ENCODE results near the gene RASL12.

Gene RASL12

DNA sequence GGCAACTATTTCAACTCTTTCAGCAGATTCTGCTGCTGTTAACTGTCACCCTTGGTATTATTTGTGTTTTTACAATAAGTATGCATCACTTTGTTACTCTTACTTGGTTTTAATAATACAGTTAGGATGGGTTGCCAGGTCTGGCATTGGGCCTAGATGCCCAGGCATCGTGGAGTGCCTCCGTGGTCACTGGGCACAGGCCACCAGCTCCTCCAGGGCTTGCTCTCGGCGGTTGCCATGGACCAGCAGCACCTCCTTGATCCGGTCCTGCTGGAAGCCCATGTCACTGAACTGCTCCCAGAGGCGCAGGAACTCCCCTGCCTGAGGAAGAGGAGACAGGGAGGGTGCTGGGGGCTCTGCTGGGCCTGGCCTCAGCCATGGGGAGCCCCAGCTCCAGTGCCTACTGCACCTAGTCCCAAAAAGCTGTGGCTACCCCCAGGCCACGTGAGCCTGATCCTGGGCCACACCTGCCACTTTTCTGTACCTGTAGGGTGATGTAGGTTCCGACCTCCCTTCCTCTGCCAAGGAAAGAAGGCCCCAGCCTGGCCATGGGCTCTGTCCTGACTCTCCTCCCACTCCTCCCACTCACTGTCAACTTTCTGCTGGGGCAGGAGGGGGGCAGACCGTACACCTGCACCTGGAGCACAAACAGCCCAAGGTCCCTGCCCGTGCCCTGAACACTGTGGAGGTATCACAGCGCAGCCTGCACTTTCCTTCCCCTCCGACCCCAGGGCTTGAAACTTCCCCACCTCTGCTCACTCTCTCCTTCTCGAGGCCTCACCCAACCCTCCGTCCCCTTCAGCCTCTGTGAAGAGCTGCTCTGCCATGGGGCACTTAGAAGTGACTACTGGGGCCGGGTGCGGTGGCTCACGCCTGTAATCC is 25.4 kb upstream of the RASL12 start:
- DNase-seq (ENCODE audit: low read depth) = no peak

DNA sequence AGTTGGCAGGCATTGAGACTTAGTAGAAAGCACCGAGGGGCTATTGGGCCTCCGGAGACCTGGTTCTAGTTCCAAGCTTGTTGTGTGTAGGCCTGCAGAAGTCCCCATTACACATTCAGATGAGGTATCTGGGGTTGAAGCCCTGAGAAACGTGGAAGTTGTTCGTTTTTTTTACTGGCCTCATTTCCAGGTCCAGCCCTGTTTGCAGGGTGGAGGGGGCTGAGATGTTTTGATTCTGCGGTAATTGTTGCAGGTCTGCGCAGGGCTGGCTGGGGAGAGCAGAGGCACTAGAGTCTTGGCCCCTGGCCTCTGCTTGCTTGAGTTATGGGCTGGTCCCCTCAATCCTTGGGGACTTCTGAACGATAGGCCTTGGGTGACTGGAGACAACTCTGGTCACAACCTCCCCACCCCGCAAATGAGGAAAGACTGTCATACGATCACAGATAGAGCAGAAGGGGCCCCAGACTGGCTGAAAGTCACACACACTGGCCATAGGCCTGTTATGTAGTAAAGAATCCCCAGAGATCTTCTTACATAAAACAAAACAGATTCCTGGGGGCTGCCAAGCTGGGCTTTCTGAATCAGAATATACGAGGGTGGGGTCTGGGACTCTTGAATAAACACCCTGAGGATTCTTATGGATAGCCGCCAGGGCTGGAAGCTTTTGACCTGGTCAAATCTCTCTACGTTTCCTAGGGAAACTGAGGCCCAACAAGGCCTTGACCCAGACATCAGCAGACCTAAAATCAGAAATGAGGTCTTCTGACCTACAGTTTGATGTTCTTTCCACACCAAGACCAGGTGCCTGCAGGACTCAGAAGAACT is 24.4 kb upstream of the RASL12 start:
- DNase-seq (ENCODE audit: low read depth) = no peak

- no peak for DNase-seq (ENCODE audit: low read depth)
These were observed 21.5 kb upstream of the RASL12 start for GRCh38 chr15:65089206-65089824.

- no peak for DNase-seq (ENCODE audit: low read depth)
These were observed 20.8 kb upstream of the RASL12 start for GRCh38 chr15:65088643-65089021.

DNA sequence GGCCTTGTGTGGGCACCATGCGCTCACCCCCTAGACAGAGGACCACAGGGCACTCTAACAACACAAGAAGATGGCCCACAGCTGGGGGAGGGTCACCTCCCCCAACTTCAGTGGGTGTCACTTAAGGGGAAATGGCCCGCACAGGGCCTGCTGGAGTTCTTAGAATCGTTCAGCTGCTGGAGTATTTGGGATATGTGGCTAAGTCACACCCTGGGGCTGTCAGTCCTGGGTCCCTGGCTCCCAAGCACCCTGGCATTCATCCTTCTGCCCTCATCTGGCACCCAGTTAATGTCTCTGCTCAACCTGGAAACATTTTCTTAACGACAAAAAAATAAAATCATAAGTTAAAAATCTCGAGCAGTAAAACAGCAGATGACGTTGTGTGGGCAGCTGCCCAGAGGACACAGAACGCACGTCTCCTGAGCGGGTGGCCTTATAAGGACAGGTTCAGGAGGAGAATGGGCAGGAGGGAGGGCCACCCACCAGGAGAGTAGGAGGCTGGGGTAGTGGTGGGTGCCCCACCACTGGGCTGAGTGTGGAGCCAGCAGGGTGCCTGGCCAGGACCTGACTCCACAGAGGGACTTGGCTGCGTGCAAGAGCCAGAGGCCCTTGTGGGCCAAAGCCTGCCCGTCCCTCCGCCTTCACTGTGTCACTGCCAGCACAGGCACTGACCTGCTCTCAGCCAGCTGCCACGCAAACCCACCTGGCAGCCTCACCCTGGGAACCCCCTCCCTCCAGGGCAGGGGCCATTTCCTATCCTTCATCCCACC is 20.3 kb upstream of the RASL12 start:
- DNase-seq (ENCODE audit: low read depth) = no peak

GRCh38 chr15:65087411-65087810 is 19.6 kb upstream of the RASL12 start:
- DNase-seq (ENCODE audit: low read depth) = no peak

GRCh38 chr15:65086680-65087111 is 18.9 kb upstream of the RASL12 start:
- no peak for DNase-seq (ENCODE audit: low read depth)

DNA sequence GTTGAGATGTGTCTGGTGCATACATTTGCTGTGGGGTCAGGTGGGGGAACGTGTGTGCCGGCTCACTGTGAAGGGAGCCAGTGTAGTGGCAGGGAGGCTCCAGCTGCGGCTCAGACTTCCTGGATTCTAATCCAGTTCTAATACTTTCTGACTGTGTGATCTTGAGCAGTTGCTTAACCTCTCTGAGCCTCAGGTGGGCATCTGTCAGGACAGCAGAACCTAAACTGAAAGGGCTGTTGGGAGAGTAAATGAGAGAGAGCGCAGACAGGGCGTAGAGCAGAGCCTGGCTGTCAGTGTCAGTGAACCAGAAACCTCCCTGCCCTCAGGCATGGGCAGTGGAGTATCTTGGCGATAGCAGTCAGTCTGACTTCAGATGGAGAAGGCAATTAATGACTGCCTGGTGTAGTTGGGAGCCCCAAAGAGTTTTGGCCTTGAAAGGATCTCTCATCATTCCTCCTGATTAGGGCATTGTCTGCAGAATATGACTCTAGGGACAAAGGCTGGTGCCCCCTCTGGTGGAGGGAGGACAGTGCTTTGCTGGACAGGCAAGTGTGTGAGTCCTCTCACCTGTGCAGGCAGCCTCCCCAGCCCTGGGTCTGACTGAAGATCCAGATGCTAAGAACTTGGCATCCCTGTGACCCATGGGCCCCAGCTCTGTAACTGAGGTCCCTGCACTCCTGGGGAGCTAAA is 18.3 kb upstream of the RASL12 start:
- DNase-seq (ENCODE audit: low read depth) = no peak

DNA sequence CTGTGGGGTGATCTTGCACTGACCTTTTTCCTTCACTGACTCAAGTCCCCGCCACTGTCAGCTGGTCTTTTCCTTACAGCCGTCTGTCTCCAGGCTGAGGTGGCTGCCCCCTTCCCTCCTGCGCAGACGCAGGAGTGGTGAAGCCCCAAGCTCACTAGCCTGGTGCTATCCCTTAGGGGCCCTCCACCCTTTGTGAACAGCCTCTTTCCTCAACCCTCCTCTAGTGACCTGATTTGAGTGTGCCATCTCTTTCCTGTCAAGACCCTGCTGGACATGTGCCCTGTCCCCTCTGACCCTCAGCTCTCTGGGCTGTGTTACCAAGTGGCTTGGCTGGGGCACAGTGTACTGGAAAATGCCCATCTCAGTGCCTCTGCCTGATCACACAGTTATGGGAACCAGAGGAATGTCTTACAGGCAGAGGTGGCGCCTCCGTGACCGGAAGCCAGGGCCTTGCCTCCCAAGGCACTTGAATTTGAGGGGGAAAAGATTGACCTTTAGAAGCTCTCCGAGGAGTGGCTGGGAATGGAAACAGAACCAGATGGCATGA is 17.5 kb upstream of the RASL12 start:
- no peak for DNase-seq (ENCODE audit: low read depth)

DNA sequence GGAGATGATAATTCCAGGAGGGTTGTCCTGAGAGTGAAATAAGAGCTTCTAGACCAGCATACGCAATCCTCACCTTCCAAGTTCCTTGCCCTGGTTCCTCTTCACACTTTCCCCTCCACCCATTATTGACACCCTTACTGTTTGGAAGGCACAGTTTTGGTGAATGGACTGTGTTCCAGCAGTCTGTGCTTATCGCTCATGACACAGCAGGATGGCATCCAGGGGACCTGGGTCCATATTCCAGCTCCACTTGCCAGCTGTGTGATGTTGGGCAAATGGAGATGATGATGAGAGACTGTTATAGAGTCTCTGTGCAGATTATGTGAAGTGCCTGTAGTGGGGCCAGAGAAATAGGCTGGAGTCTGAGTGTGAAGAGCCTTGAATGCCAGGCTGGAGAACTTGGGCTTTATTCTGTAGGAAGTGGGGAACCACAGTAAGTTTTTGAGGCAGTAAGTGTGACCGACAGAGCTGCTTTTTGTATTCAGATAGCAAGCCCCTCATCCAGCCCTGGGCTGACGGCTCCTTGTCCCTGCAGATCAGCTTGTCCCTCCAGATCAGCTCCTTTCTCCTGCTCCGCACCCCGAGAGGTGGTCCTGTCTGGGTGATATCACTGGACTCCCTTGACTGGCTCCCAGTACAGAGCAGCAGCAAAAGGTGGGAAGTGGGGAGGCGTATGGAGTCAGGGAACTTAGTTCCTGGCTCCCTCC is 16.9 kb upstream of the RASL12 start:
- DNase-seq (ENCODE audit: low read depth) = no peak

- DNase-seq (ENCODE audit: low read depth) = no peak
These were observed 15.5 kb upstream of the RASL12 start for GRCh38 chr15:65083262-65083701.

DNA sequence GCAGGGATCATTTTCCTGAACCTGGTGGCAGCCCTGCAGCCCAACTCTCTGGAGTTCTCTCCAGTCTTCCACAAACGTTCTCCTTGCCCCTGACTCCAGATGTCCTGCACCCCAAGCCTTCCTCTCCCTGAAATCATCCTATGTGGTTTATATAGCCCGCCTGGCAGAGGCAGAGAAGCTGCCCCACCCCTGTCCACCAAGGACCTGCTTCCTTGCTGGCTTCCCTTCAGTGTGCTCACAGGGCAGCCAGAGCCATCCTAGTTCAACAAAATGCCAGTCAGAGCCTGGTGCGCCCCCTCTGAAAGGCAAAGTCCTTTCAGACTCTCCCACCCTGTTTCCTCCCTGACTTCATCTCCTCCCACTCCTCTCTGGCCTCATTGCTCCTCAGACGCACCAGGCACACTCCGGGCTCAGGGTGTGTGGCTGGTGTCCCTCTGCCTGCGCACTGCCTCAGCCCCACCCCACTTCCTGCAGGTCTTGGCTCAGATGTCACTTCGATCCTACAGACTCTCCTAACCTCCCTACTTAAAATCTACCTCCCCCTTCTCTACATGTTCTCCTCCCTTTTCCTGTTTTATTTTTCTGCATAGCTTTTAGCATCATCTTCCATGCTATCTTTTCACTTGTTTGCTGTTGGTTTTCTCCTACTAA is 14.6 kb upstream of the RASL12 start:
- no peak for DNase-seq (ENCODE audit: low read depth)

- no peak for DNase-seq (ENCODE audit: low read depth)
These were observed 14.0 kb upstream of the RASL12 start for GRCh38 chr15:65081758-65082157.

GRCh38 chr15:65081270-65081669 is 13.5 kb upstream of the RASL12 start:
- DNase-seq (ENCODE audit: low read depth) = no peak

DNA sequence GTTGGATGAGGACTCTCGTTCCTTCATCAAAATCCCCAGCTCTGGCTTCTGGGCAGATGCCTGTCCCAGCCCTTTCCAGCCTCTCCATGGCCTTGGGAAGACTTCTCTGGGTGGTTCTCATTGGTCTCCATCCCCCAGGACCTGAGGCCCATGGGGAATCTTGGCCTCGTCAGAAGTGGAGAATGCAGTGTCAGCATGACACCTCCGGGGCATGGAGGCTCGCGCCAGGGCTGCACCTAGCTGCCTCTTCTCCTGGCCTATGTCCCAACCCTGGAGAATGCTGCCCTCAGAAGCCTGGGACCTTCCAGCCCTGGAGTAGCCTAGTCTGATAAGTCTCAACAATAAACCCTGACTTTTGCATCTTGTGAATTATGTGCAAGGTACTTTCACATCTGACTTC is 11.8 kb upstream of the RASL12 start:
- DNase-seq (ENCODE audit: low read depth) = no peak

GRCh38 chr15:65077981-65078352 is 10.2 kb upstream of the RASL12 start:
- peak; percentile 9 for DNase-seq (ENCODE audit: low read depth)

GRCh38 chr15:65077291-65077980 is 9.6 kb upstream of the RASL12 start:
- no peak for DNase-seq (ENCODE audit: low read depth)

DNA sequence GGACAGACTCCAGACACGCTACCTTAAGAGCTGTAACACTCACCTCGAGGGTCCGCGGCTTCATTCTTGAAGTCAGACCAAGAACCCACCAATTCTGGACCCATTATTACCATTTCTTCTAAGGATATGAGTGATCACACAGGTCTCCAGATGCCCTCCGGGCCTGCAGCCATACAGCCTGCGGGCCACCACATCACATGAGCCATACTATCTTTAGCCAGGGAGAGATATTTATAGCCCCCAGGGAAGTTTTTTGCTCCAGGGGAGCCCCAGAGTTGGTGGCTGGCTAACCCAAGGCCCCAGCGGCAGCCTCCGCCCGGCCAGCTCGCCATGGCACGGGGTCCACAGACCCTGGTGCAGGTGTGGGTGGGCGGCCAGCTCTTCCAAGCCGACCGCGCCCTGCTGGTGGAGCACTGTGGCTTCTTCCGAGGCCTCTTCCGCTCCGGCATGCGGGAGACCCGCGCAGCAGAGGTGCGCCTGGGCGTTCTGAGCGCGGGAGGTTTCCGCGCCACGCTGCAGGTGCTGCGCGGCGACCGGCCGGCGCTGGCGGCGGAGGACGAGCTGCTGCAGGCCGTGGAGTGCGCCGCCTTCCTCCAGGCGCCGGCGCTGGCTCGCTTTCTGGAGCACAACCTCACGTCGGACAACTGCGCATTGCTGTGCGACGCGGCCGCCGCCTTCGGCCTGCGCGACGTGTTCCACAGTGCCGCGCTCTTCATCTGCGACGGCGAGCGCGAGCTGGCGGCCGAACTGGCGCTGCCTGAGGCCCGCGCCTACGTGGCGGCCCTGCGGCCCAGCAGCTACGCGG is 8.9 kb upstream of the RASL12 start, which contains the start of gene KBTBD13:
Gene KBTBD13 (plus strand): TSS at position 261 of the 805 bp plus-strand sequence. CDS start 70 bp downstream, at position 331.
- no peak for DNase-seq (ENCODE audit: low read depth)

All from stimulated activated CD8-positive, alpha-beta memory T cell treated with anti-CD3 and anti-CD28 coated beads, Interleukin-15, amount 100 ng/mL, for 24 hours (primary cell).